NCI-H345 treated with DMSO at 0.1 percent for 48 hours (cell line): Measurements from ENCODE around the gene NACC2.
A peak's percentile ranks its signal among the peaks of the same experiment; 100 is the strongest.

Experiments
- DNase-seq: peaks from one replicate; lab custom pipeline; 2025; ENCODE audit not compliant: unreplicated experiment; lab: John Stamatoyannopoulos, UW

The NACC2 gene

GRCh38 chr9:136002881-136003280 is 92.2 kb downstream of the NACC2 start:
- no peak for DNase-seq

DNA sequence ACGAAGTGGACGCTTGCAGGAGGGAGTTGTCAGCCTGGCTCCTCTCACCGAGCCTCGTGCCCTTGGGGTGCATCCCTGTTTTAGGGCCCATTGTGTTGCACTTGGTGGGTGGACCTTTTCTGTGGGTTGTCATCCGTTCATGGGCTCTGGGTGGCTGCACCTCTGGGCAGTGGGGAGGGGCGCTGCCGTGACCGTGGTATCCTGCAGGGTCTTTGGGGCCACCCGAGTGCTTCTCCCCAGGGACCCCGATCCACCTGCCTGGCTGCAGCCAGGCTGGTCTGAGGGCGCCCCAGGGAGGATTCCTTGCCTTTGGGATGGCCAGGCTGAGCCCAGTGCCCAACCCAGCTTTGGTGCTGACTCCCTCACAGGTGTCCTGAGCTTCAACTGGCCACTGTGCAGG is 92.9 kb downstream of the NACC2 start:
- no peak for DNase-seq

GRCh38 chr9:136001231-136001630 is 93.9 kb downstream of the NACC2 start:
- no peak for DNase-seq

DNA sequence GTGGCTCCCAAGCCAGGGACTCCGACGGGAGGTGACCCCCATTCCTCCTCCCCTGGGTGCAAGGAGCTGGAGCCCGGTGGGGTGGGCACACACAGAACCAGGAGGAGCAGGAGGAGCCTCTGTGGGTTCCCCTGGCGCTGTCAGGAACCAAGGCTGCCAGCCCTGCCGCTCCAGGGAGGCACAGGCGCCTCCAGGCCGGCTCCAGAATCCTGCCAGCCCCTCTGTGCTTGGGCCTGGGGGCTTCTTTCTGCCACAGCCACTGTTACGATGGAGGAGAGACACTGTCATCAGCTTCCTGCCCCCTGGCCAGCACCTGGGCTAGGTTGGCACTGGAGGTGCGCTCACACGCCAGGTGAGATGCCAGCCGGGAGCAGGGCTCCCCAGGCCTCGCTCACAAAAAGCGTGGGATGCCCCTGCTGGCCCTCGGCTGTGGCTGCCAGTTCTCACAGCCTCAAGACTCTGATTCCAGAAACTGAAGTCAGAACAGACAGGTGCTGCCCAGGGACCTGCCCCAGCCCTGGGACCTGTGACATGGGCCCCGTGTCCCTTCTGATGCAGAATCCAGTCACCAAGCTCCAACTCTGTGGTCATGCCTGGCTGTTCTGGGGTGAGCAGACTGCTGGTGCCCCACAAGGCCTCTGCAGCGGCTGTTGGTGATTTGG is 96.5 kb downstream of the NACC2 start:
- DNase-seq = no peak

DNA sequence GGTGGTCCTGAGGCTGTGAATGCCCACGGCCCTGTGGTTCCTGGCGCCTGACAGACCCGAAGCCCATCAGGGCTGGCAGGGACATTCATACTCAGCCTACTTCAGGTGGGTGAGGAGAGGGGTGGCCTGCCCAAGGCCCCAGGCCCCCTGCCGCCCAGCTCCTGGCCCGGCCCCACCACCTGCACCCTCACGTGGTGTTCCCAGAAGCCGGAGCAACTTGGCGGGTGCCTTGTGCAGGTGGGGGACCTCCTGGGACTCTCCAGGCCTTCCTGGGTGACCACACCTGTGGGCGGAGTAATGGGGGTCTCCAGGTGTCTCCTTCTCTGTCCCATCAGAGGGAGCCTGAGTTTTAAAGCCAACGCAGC is 97.1 kb downstream of the NACC2 start:
- no peak for DNase-seq

DNA sequence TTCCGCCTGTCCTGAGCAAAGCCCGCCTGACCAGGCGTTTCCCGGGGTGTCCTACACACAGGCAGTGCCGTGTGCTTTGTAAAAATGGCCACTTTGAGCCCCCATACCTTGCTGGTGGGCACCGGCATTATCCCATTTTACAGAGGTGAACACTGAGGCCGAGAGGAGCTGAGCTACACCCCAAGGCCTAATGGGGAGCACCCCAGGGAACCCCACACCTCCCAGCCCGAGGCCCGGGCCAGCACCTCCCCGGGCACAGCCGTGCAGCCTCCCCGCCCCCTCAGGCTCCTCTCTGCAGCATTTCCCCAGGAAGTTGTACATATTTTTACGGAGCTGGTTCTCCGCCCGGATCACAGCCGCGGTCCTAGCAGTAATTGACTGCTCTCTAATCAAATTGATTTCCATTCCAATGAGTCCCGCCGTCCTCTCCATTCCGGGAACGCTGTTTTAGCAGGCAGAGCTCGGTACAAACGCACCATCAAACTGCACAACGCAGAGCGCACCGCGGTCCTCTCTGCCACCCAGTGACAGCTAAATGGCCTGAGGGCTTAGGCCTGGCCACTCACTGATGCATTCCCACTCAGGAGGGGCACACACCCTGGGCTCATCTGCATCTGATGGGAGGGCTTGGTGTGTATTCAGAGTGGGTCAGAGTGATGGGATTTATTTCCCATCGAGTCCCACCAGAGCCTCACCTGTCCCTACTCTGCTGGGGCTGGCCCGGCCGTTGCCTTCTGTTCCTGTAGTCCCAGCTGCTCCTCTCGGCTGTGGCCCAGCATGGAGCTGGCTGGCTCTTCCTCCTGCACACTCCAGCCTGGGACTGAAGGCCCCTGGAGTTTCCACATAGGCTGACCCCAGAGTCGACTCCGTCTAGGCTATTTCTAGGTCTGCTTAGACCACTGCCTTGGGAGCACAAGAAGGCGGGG is 97.7 kb downstream of the NACC2 start:
- DNase-seq = no peak

GRCh38 chr9:135995816-135996215 is 99.3 kb downstream of the NACC2 start:
- no peak for DNase-seq

- no peak for DNase-seq
Measured at GRCh38 chr9:135994501-135995192, 100.4 kb downstream of the NACC2 start.

GRCh38 chr9:135993765-135994500 is 101.2 kb downstream of the NACC2 start:
- DNase-seq = no peak

- no peak for DNase-seq
Measured at GRCh38 chr9:135993409-135993742, 101.7 kb downstream of the NACC2 start.

DNA sequence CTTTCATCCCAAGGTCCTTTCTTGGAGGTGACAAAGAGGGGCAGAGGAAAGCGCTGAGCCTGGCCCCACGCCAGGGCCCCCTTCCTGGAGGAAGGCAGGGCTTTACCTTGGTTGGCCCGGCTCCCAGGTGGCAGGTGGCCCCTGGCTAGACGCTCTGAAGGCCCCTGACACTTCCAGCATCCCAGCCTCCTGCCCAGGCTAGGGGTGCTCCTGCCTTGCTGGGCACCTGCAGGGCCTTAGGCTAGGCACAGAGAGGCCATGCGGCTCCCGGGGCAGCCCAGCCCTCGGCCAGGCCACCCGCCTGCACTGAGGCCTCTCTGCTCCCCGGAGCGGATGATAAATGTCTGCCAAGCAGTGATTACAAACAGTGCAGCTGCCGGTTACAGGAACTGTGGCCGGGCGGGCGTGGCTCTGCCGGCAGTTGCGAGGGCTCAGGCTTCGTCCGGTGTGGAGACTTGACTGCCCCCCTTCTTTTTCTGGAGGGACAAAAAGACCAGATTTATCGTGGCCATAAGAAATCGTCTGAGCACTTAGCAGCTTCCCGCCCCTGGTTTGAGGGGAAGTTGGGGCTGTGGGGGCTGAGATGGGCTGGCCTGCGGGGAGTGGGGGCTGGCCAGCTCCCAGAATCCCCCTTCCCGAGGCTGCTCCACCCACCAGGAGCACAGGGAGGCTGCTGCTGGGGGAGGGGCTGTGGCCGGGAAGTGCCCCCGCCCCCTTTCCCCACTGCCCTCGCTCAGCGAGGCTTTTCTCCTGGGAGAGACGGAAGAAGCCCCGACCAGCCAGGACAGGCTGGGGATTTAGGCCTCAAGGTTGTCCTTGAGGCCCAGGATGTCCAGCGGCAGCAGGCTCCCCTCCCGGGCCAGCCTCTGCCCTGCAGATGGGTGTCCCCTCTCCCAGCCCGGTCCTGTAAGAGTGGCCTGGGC is 102.3 kb downstream of the NACC2 start:
- no peak for DNase-seq

- no peak for DNase-seq
Measured at GRCh38 chr9:135991771-135992170, 103.3 kb downstream of the NACC2 start.

- peak; percentile 56 for DNase-seq
Measured at GRCh38 chr9:135990468-135991429, 104.3 kb downstream of the NACC2 start.

GRCh38 chr9:135989722-135990467 is 105.2 kb downstream of the NACC2 start:
- no peak for DNase-seq

DNA sequence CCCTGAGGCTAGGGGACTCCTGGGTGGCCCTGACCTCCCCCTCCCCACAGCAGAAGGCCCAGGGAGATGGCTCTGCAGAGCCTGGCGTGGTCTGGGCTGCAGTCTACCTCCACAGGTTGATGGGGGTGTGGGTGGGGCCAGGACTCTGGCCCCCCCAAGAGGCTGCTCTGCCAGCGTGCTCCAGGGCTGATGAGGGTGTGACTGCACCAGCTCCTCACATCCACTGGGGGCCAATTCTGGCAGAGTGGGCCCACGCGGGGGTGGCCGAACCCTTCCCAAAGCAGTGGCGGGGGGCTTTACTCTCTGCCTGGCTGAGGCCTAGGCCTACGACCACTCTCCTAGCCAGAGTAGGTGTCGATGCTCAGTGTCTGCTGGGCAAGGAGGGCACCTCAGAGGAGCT is 105.9 kb downstream of the NACC2 start:
- no peak for DNase-seq

GRCh38 chr9:135988493-135988892 is 106.6 kb downstream of the NACC2 start:
- no peak for DNase-seq

DNA sequence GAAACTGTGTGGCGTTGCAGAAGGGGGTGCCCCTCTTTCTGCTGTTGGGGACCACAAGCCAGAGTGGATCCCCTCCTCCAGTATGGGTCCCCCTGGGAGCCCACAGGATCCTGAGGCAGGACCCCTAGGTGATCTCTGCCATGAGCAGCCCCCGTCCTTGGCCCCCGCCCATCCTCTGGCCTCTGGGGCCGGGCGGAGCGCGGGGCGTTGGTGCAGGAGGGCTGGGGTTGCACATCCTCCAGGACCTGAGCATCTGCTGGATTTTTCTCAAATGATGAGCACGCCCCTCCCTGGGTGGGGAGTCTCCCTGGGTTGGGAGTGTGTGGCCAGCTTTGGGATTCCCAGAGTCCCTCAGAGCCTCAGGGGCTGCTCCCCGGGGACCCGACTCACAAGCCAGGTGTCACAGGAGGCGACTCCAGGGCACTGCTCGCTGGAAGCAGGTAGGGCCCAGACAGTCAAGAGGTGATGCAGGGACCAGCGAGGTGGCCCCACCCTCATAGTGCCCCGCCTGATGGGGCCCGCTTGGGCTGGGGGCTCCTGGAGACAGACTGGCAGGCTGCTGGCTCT is 107.2 kb downstream of the NACC2 start:
- DNase-seq = no peak

GRCh38 chr9:135986605-135987004 is 108.5 kb downstream of the NACC2 start:
- no peak for DNase-seq
